Measurements from ENCODE around the gene EPHB6. TPM values are rescaled to one million over a fixed set of nuclear protein-coding genes. Genes with fewer than 3 reads are reported as not detected.

The EPHB6 gene
- total RNA-seq, 1 donor from 2014 or later, result 1.0 TPM

- Histone ChIP-seq H3K4me1 (ENCODE audit: control insufficient read depth in 3 of 3, insufficient read depth in 3 of 3, low read length in 3 of 3) (no peaks in the 10 kb centered on the region), H3K36me3 (ENCODE audit: control insufficient read depth in 3 of 3, insufficient read depth in 3 of 3, low read length in 3 of 3) (no peaks in the 10 kb centered on the region), H3K4me3 (ENCODE audit: low read length in 3 of 3) (no peak overlapping the region), H3K27ac (ENCODE audit: low read depth, low read length) (no peak overlapping the region), H3K27me3 (ENCODE audit: control insufficient read depth in 3 of 3, insufficient read depth in 3 of 3, low read length in 3 of 3) (peaks cover 0 to 2% (median 2%) of the 10 kb centered on the region in 3 donors), H3K9me3 (ENCODE audit: control insufficient read depth in 3 of 3, low read length in 3 of 3) (no peaks in the 10 kb centered on the region), H3K9ac (ENCODE audit: low read depth in 1 of 3, low read length in 3 of 3) (no peak overlapping the region)
These were observed 61.6 kb downstream of the EPHB6 start for GRCh38 chr7:142916508-142916907.

DNA sequence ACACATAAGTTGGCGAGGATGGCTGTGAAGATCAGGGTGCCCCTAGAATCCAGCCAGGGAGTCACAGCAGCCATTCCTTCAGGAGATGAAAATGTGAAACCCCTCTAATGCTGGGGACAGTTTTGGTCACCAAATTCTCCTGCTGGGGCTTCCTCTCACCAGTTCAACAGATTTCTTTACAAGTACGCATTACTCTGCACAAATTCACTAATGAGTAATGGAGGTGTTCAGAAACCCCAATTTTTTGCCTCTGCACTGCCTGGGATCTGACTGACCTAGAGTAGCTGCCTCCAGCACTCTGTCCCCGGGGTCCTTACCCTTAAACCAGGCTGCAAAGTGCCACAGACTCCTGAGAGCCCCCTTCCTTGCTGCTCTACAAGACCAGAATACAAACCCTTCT is 62.6 kb downstream of the EPHB6 start:
- Histone ChIP-seq H3K9me3 (ENCODE audit: control insufficient read depth in 3 of 3, low read length in 3 of 3) (no peaks in the 10 kb centered on the region), H3K4me1 (ENCODE audit: control insufficient read depth in 3 of 3, insufficient read depth in 3 of 3, low read length in 3 of 3) (no peaks in the 10 kb centered on the region), H3K36me3 (ENCODE audit: control insufficient read depth in 3 of 3, insufficient read depth in 3 of 3, low read length in 3 of 3) (no peaks in the 10 kb centered on the region), H3K27me3 (ENCODE audit: control insufficient read depth in 3 of 3, insufficient read depth in 3 of 3, low read length in 3 of 3) (peaks cover 0 to 2% (median 2%) of the 10 kb centered on the region in 3 donors), H3K9ac (ENCODE audit: low read depth in 1 of 3, low read length in 3 of 3) (no peak overlapping the region), H3K4me3 (ENCODE audit: low read length in 3 of 3) (no peak overlapping the region), H3K27ac (ENCODE audit: low read depth, low read length) (no peak overlapping the region)

DNA sequence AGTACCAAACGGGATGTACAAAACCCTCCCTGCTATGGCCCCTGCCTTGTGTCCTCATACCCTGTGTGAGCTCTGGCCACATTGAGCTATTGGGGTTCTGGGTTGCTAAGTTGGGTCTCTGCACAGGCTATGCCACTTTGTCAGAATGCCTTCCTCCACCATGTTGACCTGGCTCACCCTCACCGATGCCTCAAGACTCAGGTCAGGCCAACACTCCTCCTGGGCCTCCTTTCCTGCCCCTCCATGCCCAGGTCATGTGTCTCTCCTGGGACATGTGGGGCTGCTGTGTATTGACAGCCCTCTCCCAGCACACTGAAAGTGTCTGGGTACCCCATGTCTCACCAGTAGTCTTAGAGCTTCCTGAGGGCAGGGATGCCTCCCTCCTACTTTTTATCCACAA is 64.0 kb downstream of the EPHB6 start:
- no peaks in the 10 kb centered on the region for H3K4me1 ChIP-seq (ENCODE audit: control insufficient read depth in 3 of 3, insufficient read depth in 3 of 3, low read length in 3 of 3)
- H3K36me3 ChIP-seq (ENCODE audit: control insufficient read depth in 3 of 3, insufficient read depth in 3 of 3, low read length in 3 of 3), result no peaks in the 10 kb centered on the region
- peaks cover 0 to 2% (median 2%) of the 10 kb centered on the region in 3 donors for H3K27me3 ChIP-seq (ENCODE audit: control insufficient read depth in 3 of 3, insufficient read depth in 3 of 3, low read length in 3 of 3)
- no peak overlapping the region for H3K27ac ChIP-seq (ENCODE audit: low read depth, low read length)
- H3K4me3 ChIP-seq (ENCODE audit: low read length in 3 of 3), result no peak overlapping the region
- no peaks in the 10 kb centered on the region for H3K9me3 ChIP-seq (ENCODE audit: control insufficient read depth in 3 of 3, low read length in 3 of 3)
- H3K9ac ChIP-seq (ENCODE audit: low read depth in 1 of 3, low read length in 3 of 3), result no peak overlapping the region

GRCh38 chr7:142919656-142920055 is 64.8 kb downstream of the EPHB6 start:
- H3K36me3 ChIP-seq (ENCODE audit: control insufficient read depth in 3 of 3, insufficient read depth in 3 of 3, low read length in 3 of 3), result no peaks in the 10 kb centered on the region
- H3K9ac ChIP-seq (ENCODE audit: low read depth in 1 of 3, low read length in 3 of 3), result no peak overlapping the region
- peaks cover 0 to 2% (median 2%) of the 10 kb centered on the region in 3 donors for H3K27me3 ChIP-seq (ENCODE audit: control insufficient read depth in 3 of 3, insufficient read depth in 3 of 3, low read length in 3 of 3)
- H3K4me3 ChIP-seq (ENCODE audit: low read length in 3 of 3), result no peak overlapping the region
- no peaks in the 10 kb centered on the region for H3K9me3 ChIP-seq (ENCODE audit: control insufficient read depth in 3 of 3, low read length in 3 of 3)
- H3K27ac ChIP-seq (ENCODE audit: low read depth, low read length), result no peak overlapping the region
- H3K4me1 ChIP-seq (ENCODE audit: control insufficient read depth in 3 of 3, insufficient read depth in 3 of 3, low read length in 3 of 3), result no peaks in the 10 kb centered on the region

Other genes starting within 250 kb of the EPHB6 start
- not detected for gene PRSS1, start 105.6 kb upstream of the EPHB6 start, total RNA-seq
- gene PRSS2, start 84.1 kb upstream of the EPHB6 start, total RNA-seq, result not detected
- gene TRPV6, start 30.7 kb downstream of the EPHB6 start, total RNA-seq, result not detected
- not detected for gene TRPV5, start 78.7 kb downstream of the EPHB6 start, total RNA-seq
- gene LLCFC1, start 84.4 kb downstream of the EPHB6 start, total RNA-seq, result not detected
- 3.1 TPM for gene KEL, start 107.3 kb downstream of the EPHB6 start, total RNA-seq
- not detected for gene OR9A2, start 172.1 kb downstream of the EPHB6 start, total RNA-seq
- not detected for gene OR6V1, start 197.3 kb downstream of the EPHB6 start, total RNA-seq

Data from skeletal muscle tissue (tissue), 4 donors.